ENCODE data around the gene SMARCD3. TPM values are rescaled to one million over a fixed set of nuclear protein-coding genes. Genes with fewer than 3 reads are reported as not detected.

SMARCD3 gene
- total RNA-seq, 1 donor from 2014 or later, result 8.1 TPM

DNA sequence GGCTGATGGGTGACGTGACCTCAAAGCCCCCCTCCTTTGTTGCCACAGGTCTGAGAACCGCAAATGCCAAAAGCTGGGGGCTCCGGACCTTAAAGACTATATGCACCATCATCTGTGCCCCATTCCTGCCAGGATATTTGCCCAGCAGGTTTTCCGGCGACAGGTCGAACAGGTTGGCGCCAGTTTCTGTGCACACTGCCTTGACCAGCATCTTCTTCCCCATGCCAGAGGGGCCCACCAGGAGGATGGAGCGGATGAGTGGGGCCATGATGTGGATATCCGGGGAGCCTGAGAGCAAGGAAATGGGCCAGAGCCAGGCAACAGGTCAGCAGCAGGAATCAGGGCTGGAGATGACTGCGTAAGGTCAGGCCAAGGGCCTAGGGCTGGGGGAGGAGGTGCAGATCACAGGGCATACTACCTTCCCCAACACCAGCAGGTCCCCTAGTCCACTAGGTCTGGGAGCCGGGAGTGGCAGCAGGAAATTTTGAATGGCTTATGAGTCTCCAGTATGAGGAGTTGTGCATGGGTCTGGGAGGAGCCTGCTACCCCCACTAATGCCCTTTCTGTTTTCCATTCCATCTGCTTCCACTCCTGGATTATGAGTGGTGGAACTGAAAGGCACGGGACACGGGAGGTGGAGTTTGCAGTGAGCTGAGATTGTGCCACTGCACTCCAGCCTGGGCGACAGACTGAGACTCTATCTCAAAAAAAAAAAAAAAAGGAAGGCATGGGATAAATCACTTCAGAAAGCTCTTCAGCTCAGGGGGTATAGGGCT lies 55.1 kb downstream of the SMARCD3 start:
- DNase-seq (ENCODE audit: low read depth), result no peak
- TF ChIP-seq, protein P1, sequence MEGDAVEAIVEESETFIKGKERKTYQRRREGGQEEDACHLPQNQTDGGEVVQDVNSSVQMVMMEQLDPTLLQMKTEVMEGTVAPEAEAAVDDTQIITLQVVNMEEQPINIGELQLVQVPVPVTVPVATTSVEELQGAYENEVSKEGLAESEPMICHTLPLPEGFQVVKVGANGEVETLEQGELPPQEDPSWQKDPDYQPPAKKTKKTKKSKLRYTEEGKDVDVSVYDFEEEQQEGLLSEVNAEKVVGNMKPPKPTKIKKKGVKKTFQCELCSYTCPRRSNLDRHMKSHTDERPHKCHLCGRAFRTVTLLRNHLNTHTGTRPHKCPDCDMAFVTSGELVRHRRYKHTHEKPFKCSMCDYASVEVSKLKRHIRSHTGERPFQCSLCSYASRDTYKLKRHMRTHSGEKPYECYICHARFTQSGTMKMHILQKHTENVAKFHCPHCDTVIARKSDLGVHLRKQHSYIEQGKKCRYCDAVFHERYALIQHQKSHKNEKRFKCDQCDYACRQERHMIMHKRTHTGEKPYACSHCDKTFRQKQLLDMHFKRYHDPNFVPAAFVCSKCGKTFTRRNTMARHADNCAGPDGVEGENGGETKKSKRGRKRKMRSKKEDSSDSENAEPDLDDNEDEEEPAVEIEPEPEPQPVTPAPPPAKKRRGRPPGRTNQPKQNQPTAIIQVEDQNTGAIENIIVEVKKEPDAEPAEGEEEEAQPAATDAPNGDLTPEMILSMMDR (conservative IDR thresholded peaks at IDR 0.05; ENCODE audit: low read depth, low read length), result no peak
- no peak overlapping the region for H3K4me3 ChIP-seq (ENCODE audit: low read depth, low read length)

DNA sequence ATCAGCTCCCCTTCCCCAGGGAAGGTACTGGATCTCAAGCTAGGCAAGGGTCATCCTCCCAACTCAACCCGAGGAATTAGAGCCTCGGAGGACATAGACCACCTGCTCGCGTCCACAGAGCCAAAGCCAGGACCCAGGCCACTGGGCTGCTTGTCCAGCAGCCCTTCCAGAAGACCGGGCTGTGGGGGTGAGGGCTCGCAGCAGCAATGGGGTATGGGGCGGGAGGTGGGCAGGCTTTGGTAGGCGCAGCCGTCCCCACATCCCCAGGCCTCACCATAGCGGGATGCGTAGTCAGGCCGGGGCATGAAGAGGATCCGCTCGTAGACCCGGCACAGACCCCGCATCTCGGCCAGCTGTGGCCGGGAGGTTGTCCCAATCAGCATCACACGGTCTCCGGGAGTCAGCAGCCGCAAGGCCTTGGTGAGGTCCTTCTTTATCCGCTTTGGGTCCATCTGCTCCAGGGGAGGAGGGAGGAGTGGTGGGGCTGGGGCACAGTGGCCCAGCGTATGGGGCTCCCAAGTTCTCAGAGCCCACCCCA lies 56.4 kb downstream of the SMARCD3 start:
- no peak overlapping the region for H3K4me3 ChIP-seq (ENCODE audit: low read depth, low read length)
- DNase-seq (ENCODE audit: low read depth), result no peak
- TF ChIP-seq, protein P1 (conservative IDR thresholded peaks at IDR 0.05; ENCODE audit: low read depth, low read length), result no peak

DNA sequence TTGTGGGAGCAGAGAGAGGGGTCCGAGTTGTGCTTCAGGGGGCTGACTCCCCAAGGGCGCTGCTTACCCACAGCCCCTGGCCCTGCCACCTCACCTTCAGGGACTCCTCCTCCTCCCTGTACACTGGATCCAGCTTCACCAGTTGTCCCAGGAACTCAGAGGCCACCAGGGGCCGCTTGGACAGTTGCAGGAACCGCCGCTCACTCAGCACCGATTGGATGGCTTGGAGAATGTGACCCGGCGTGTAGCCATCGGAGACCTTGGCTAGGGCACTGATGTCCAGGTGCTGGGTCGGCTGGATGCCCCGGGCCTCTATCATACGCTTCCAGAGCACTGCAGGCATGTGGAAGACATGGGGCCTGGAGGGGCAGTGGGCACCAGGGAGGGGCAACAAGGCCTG lies 57.0 kb downstream of the SMARCD3 start:
- no peak for DNase-seq (ENCODE audit: low read depth)
- TF ChIP-seq, protein P1 (conservative IDR thresholded peaks at IDR 0.05; ENCODE audit: low read depth, low read length), result no peak

DNA sequence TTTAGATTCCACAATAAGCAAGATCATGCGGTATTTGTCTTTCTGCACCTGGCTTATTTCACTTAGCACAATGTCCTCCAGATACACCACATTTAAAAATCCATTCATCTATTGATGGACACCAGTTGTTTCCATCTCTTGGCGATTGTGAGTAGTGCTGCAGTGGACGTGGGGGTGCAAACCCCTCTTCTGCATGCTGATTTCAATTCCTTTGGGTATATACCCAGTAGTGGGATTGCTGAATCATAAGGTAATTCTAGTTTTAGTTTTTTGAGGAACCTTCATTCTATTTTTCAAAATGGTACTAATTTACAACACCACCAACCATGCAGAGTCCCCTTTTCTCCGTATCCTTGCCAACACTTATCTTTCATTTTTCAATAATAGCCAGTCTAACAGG lies 59.5 kb downstream of the SMARCD3 start:
- no peak for DNase-seq (ENCODE audit: low read depth)
- no peak overlapping the region for H3K4me3 ChIP-seq (ENCODE audit: low read depth, low read length)
- TF ChIP-seq, protein P1 (conservative IDR thresholded peaks at IDR 0.05; ENCODE audit: low read depth, low read length), result no peak

More for the DNA sequence above, 57.0 kb downstream of the SMARCD3 start:
- H3K4me3 ChIP-seq (ENCODE audit: low read depth, low read length), result no peak overlapping the region

Other genes starting within 250 kb of the SMARCD3 start
- 0.07 and 1.1 TPM in 2 replicates for gene ATG9B, start 224.2 kb downstream of the SMARCD3 start, total RNA-seq
- 31.8 and 36.7 TPM in 2 replicates for gene ABCB8, start 220.2 kb downstream of the SMARCD3 start, total RNA-seq
- gene ASIC3, start 200.2 kb downstream of the SMARCD3 start, total RNA-seq, result 2.5 TPM in 1 of 2 replicates, not detected in the other
- gene CDK5, start 190.8 kb downstream of the SMARCD3 start, total RNA-seq, result 19.3 and 21.1 TPM in 2 replicates
- gene SLC4A2, start 189.1 kb downstream of the SMARCD3 start, total RNA-seq, result 115 and 164 TPM in 2 replicates
- gene FASTK, start 167.9 kb downstream of the SMARCD3 start, total RNA-seq, result 61.2 and 89.8 TPM in 2 replicates
- gene TMUB1, start 165.2 kb downstream of the SMARCD3 start, total RNA-seq, result 73.7 and 94.9 TPM in 2 replicates
- 54.1 and 60.1 TPM in 2 replicates for gene AGAP3, start 162.2 kb downstream of the SMARCD3 start, total RNA-seq
- gene GBX1, start 81.0 kb downstream of the SMARCD3 start, total RNA-seq, result not detected in 2 replicates
- not detected in 2 replicates for gene ASB10, start 61.4 kb downstream of the SMARCD3 start, total RNA-seq
- not detected in 2 replicates for gene H2BK1, start 38.2 kb downstream of the SMARCD3 start, total RNA-seq
- gene ABCF2, start 21.5 kb downstream of the SMARCD3 start, total RNA-seq, result 37.8 and 80.5 TPM in 2 replicates
- 40.1 and 45.6 TPM in 2 replicates for gene CHPF2, start 16.2 kb downstream of the SMARCD3 start, total RNA-seq
- 42.6 and 70.7 TPM in 2 replicates for gene NUB1, start 93.1 kb upstream of the SMARCD3 start, total RNA-seq
- 0.07 and 3.1 TPM in 2 replicates for gene WDR86, start 161.3 kb upstream of the SMARCD3 start, total RNA-seq
- not detected in 2 replicates for gene CRYGN, start 191.4 kb upstream of the SMARCD3 start, total RNA-seq

Data from epithelial cell of proximal tubule (primary cell).